WTC11 (cell line): ENCODE measurements around the gene PLXNB2.

Source experiments
- ATF3 ChIP-seq: sonication (generic); formaldehyde crosslinking; conservative IDR thresholded peaks from 2 replicates; pipeline ENCODE4 v1.8.1; 2022; ENCODE audit warnings: mild to moderate bottlenecking, missing genetic modification reagents
- CBFB ChIP-seq: sonication (generic); formaldehyde crosslinking; IDR thresholded peaks from 2 replicates; pipeline ENCODE4 v1.8.1; 2022; ENCODE audit warnings: mild to moderate bottlenecking, low read depth, missing genetic modification reagents
- CTCF ChIP-seq: fragments of 200-600 bp; IDR thresholded peaks from 2 replicates; pipeline ENCODE4 v1.8.0; 2022; ENCODE audit warnings: antibody characterized with exemption
- ELF4 ChIP-seq: sonication (generic); formaldehyde crosslinking; IDR thresholded peaks from 2 replicates; pipeline ENCODE4 v1.8.1; 2022; ENCODE audit warnings: low read depth, mild to moderate bottlenecking, moderate library complexity, missing genetic modification reagents
- FOXK1 ChIP-seq: sonication (generic); formaldehyde crosslinking; IDR thresholded peaks from 2 replicates; pipeline ENCODE4 v1.8.0; 2022; ENCODE audit warnings: mild to moderate bottlenecking, moderate library complexity, missing genetic modification reagents
- FOXP4 ChIP-seq: sonication (generic); formaldehyde crosslinking; IDR thresholded peaks from 2 replicates; pipeline ENCODE4 v1.8.0; 2022; ENCODE audit warnings: mild to moderate bottlenecking, missing genetic modification reagents
- MAX ChIP-seq: sonication (generic); formaldehyde crosslinking; IDR thresholded peaks from 2 replicates; pipeline ENCODE4 v1.8.0; 2022; ENCODE audit warnings: mild to moderate bottlenecking, missing genetic modification reagents
- NFE2L1 ChIP-seq: sonication (generic); formaldehyde crosslinking; IDR thresholded peaks from 2 replicates; pipeline ENCODE4 v1.8.1; 2023; ENCODE audit warnings: missing genetic modification reagents
- SMAD3 ChIP-seq: sonication (generic); formaldehyde crosslinking; IDR thresholded peaks from 2 replicates; pipeline ENCODE4 v1.8.0; 2022; ENCODE audit warnings: missing genetic modification reagents, mild to moderate bottlenecking, borderline replicate concordance
- TCF7 ChIP-seq: sonication (generic); formaldehyde crosslinking; IDR thresholded peaks from 2 replicates; pipeline ENCODE4 v1.8.0; 2022; ENCODE audit warnings: mild to moderate bottlenecking, low read depth, missing genetic modification reagents, moderate library complexity
- USF1 ChIP-seq: sonication (generic); formaldehyde crosslinking; IDR thresholded peaks from 2 replicates; pipeline ENCODE4 v1.8.0; 2022; ENCODE audit warnings: mild to moderate bottlenecking, missing genetic modification reagents
- ZNF138 ChIP-seq: sonication (generic); formaldehyde crosslinking; conservative IDR thresholded peaks from 2 replicates; pipeline ENCODE4 v1.8.1; 2022; ENCODE audit warnings: mild to moderate bottlenecking, moderate library complexity, missing genetic modification reagents
- ZNF219 ChIP-seq: sonication (generic); formaldehyde crosslinking; IDR thresholded peaks from 2 replicates; pipeline ENCODE4 v1.8.0; 2023; ENCODE audit warnings: missing genetic modification reagents, mild to moderate bottlenecking, borderline replicate concordance

GRCh38 chr22:50282361-50283155 lies 24.9 kb downstream of the PLXNB2 start:
- no peak for TF ChIP-seq NFE2L1
- no peak for TF ChIP-seq ZNF138
- TF ChIP-seq MAX (CRISPR knock-in tag): no peak
- no peak for TF ChIP-seq FOXK1 (CRISPR knock-in tag)
- TF ChIP-seq CTCF: no peak
- no peak for TF ChIP-seq ELF4 (CRISPR knock-in tag)
- no peak for TF ChIP-seq TCF7
- no peak for TF ChIP-seq USF1
- no peak for TF ChIP-seq ATF3 (CRISPR knock-in tag)
- no peak for TF ChIP-seq ZNF219 (CRISPR knock-in tag)
- TF ChIP-seq CBFB (CRISPR knock-in tag): no peak
- no peak for TF ChIP-seq SMAD3
- TF ChIP-seq FOXP4 (CRISPR knock-in tag): no peak
